IPS DF 19.7 (cell line): ENCODE results near the gene TMED6.

ENCODE experiments used
- DNase-seq: peaks from one replicate; pipeline ENCODE4 v3.0.0-alpha.2; 2013; ENCODE audit warnings: low read depth, low spot score

TMED6 gene

DNA sequence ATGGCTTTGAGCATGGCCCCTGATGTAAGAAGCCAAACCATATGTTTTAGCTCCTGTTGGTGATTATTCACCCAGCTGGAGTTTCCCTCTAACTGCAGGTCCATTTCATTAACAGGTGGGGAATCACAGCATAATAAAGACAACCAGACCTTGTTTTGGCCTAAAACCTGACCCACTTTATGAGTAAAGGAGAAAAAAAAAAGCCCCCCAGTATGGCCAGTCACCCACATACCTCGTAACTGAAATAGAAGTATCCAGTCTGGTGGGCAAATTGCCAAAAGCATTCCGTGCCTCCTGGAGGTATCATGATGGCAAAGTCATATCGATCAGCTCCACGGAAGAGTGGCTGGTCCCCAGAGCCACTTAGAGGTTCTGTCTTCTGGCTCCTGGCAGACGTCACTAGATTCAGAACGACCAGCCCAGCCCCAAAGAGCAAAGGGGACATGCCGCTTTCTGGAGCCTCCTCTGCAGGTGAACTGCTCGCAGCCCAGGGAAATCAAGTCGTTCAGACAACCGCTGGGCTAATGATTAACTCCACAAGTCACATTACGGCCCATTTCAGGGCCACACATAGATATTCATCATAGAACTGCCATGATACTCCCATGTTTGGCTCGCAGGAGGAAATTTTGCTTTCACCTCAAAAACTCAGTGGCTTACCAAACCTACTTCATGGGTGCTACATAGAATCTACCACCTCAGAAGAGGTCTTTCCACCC is at the start of gene TMED6:
Gene TMED6 (minus strand): TSS at position 478 of the 719 bp plus-strand sequence. CDS start 33 bp downstream, at position 445.
- DNase-seq, result no peak

DNA sequence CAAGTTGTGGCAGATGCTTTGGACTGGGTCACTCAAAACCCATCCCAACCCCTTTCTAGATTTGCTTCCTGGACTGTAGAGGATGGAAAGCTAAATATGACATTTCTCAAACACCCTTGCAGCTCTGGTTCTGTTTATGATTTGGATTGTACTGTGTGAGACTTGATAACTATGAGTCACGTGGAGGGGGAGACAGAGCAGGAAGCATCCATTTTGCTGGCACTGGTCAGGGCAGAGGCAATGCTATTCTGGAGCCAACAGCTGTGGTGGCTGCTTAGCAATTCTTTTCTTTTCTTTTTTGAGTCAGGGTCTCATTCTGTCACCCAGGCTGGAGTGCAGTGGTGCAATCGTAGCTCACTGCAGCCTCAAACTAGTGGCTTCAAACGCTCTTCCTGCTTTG is 47.8 kb upstream of the TMED6 start:
- DNase-seq, result no peak

DNA sequence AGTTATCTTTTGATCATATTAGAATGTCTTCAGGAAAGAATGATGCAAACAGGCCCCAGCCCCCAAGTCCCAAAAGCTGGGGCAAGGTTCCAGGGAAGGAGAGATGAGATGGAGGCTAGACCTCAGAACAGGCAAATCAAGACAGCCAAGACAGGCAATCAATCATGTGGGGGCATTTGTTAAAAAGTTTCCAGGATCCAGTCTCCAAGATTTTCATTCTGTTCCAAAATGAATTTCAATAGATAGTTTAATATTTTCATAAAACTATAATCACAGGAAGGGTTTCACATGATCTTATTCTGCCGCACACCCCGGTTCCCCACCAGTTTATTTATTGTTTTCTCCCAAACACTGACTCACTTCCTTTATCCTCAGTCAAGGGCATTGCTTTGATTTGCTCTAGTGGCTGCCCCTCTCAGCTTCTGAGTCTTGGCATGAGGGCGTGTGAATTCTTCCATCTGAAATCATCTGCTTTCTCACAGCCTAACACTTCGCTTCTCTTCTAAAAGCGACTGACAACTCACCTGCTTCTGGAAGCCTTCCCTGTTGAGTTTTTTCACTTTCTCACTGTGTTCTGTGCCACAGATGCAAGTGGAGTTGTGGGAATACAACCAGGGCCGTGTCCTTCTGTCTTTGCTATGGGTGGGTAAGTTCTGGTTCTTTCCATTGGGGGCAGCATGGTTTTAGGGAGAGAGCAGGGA is 46.4 kb upstream of the TMED6 start:
- peak; percentile 60 for DNase-seq

DNA sequence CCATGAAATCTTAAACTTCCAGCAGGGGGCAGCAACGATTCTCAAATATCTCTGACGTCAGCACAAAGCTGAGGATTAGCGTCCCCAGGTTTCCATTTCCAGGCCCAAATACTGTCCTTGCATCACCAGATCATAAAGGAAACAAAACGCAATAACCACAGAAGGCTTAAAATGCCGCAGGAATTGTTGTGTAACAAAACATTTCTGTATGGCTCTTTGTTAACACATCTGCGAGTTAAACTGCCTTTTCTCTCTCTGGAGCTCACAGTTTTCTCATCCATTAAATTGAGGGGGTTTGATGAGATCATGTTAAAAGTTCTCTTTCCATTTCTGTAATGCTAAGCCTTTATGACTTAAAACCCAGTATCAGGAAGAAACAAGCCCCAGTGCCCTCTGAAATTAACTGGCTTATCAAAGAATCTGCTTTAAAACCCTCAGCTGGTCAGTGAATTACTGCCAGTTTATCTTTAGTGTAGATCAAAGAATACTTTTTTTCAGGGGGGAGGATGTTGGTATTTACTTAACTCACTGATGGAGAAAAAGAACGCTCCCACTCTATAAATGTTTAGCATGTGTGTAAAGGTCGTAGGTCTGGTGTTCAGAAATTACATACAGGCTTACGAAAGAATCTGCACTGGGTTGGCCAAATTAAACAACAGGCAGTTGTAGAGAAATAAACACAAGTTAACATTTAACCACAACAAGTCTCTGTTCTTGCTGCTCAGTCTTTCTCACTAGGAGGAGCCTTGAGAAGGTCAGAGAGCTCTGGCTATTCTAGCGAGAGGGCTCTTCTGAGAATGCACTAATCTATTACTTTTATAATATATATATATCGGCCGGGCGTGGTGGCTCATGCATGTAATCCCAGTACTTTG is 44.8 kb upstream of the TMED6 start:
- no peak for DNase-seq

DNA sequence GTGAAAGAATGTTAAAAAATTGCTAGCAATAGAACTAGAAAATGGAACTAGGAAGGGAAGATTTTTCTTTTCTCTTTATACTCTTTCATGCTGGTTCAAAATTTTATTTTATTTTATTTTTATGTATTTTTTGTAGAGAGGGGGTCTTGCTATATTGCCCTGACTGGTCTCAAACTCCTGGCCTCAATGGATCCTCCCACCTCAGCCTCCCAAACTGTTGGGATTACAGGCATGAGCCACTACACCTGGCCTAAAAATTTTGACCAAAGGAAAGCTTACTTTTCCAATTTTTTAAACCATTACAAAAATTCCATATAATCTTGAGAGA is 44.2 kb upstream of the TMED6 start:
- no peak for DNase-seq

DNA sequence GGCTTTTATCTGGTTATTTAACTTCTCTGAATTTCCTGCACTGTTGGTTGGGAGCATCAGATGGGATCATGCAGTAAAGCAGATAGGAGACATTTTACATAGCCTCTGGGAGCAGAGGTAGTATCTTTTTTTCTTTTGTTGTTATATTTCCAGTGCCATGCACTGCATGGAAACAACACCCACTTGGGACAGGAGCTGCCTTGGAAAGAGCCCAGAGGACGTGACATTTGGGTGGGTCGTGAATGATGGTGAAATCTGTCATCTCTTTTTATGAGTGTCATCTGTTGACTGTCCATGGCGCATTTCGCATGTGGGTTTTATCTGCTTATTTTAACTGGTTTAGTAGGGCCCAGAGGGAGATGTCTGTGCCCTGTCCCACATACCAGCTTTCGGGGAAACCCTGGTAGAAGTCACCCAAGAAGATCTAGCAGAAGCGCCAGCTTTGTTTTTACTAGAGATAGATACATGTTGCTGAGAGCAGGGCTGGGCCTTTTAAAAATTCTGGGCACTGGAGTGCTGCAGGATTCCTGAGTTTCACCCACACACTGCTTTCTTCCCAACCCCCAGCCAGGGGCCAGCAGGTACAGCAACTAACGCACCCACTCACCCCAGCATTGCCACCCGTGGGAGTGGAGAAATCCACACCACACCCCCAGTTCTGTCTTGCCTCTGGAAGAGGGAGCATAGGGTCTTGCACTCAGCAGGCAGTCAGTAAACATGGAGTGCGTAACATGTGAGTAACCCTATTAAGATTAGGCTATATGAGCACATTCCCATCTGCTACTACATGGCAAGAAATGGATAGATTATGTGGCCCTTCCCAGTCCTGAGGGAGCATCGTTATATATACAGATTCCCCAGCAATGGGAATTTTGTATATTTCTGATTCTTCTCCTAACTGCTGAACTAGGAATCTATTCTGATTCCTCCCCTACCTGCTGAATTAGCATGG is 42.6 kb upstream of the TMED6 start:
- no peak for DNase-seq

DNA sequence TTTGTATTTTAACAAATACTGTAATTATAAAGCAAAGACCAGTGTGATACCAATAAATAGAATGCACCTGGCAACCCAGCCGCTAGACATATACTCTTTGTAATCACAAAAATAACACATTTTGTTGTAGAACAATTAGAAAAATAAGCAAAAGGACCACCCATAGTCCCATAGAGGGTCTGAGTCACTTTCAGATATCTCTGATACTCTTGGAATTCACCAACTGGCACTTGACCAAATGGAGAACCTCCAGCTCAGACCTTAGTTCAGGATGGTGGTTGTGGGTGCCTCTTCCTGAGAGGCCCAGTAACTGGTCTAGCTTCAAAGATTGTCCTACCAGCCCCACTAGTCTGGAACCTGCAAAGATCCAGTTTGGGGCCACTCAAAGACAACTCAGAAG is 35.0 kb upstream of the TMED6 start:
- DNase-seq, result no peak

DNA sequence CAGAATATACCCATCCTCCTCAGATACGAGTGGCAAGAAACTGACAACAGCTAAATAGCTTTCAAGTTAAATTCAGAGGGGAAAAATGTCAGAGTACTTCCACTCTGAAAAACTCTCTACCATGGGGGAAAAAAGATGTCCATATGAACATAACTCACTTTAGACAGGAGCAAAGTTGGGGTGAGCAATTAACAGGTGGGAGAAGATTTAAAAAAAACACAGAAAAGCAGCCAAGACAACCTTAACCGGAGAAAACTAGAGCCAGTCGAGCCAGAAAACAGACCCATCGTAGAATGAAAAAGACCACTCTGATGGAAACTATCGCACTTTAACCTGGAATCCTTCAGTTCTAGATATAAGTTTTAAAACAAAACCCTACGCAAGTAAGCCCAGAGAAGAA is 33.4 kb upstream of the TMED6 start:
- no peak for DNase-seq

DNA sequence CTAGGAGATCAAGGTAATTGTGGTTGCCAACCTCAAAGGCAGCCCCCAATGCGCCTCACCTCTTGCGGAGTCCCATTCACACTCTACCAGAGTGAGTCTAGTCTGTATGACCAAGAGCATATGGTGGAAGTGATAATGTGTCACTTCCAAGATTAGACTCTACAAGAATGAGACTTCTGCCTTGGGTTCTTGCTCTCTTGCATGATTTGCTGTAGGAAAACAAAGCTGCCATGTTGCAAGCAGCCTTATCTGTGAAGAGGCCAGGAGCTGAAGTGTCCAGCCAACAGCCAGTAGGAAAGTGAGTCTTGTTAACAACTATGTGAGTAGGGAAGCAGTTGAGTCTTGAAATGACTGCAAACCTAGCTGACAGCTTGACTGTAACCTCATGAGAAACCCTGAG is 30.8 kb upstream of the TMED6 start:
- no peak for DNase-seq

DNA sequence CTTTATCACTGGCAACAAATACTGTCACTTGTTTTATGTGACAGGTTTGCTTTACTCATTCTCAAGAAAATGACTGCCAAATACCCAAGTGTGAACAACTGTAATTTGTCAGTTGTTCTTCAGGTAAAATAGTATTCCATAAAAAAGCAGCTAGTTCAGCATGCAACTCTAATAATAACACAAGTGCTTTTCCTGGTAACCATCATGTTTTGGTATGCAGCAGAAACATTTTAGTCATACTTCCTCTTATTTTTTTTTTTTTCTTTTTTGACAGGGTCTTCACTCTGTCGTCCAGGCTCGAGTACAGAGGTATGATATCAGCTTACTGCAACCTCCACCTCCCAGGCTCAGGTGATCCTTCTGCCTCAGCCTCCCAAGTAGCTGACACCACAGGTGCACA is 29.6 kb upstream of the TMED6 start:
- DNase-seq, result no peak

DNA sequence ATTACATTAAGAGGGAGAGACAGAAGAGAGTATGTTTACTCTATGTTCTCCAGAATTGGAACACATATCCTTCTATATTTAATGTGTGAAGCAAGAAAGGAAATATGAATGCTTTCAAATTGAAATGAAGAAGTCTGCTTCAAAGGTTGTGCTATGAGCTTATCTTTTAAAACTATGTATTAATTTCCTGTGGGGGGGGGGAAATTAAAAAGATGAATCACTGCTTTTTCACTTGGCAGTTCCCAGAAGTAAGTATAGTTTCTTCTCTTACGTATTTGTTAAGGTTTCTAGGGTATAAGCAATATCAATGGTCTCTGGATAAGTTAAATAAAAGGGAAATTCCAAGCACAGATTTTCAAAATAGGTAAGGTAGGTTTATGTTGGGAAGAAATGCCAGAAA is 27.2 kb upstream of the TMED6 start:
- no peak for DNase-seq

DNA sequence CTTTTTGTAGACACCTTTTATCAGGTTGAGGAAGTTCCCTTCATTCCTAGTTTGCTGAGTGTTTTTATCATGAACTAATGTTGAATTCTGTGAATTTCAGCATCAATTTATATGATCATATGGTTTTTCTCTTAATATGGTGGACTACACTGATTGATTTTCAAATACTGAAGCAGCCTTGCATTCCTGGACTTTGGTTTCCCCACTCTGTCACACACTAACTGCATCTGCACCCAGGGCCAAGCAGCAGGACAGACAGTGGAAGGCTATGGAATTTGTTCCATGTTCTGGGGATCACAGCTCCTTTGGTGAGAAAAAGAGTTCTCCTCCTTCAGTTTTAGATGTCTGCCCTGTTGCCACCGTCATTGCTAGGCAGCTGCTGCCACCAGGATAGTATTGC is 26.4 kb upstream of the TMED6 start:
- DNase-seq, result no peak

DNA sequence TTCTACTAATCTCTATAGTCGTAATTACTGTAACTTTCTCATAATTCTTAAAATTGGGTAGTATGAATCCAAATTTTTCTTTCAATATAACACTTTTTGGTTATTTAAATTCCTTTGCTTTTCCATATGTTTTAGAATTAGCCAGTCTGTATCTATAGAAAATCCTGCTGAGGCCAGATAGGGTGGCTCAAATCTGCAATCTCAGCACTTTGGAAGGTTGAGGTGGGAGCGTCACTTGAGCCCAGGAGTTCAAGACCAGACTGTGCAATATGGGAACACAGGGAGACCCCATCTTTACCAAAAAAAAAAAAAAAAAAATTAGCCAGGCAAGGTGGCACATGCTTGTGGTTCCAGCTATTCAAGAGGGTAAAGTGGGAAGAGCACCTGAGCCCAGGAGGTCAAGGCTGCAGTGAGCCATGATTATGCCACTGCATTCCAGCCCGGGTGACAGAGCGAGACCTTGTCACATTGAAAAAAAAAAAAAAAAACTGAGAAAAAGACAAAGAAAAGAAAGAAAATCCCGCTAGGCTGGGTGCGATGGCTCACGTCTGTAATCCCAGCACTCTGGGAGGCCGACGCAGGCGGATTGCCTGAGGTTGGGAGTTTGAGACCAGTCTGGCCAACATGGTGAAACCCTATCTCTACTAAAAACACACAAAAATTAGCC is 24.9 kb upstream of the TMED6 start:
- no peak for DNase-seq

DNA sequence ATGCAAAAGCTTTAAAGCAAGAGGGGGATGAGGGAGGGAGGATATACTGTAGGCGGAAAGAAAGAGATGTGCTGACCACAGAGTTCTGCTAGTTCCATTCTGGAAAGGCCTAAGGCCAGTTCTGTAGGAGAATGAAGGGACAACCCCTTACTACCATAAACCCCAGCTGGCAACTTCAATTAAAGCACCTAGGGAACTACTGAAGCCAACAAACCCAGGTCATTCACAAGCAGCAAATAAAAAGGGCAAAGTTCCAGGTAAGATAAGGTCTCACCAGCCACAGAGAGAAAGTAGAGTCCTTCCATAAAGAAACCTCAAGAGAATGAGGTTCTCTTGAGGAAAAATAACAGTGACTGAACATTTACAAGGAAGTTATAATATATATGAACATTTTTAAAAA is 21.4 kb upstream of the TMED6 start:
- DNase-seq, result no peak

DNA sequence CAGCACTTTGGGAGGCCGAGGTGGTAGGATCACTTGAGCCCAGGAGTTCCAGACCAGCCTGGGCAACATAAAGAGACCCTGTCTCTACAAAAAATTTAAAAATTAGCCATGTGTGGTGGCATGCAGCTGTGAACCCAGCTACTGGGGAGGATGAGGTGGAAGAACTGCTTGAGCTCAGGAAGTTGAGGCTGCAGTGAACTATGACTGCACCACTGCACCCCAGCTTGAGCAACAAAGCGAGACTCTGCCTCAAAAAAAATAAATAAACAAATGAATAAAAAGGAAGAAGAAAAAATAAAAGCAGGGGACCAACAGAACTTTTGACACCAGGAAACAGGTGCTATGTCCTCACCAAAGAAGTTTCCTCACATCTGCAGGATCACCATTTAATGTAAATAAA is 20.0 kb upstream of the TMED6 start:
- DNase-seq, result no peak

DNA sequence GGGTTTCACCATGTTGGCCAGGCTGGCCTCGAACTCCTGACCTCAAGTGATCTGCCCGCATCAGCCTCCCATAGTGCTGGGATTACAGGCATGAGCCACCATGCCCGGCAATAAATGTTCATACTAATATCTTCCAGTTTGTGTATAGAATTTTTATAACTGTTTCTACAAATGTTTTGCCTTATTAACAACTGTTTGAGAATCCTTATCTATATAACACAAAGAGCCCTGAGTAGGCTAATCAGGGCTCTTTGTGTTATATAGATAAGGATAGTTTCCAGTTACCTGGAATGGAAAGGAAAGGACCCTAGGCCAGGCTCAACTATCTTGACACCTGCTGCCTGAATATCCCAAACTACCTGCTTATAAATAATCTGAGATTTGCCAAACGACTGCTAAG is 17.3 kb upstream of the TMED6 start:
- DNase-seq, result no peak

DNA sequence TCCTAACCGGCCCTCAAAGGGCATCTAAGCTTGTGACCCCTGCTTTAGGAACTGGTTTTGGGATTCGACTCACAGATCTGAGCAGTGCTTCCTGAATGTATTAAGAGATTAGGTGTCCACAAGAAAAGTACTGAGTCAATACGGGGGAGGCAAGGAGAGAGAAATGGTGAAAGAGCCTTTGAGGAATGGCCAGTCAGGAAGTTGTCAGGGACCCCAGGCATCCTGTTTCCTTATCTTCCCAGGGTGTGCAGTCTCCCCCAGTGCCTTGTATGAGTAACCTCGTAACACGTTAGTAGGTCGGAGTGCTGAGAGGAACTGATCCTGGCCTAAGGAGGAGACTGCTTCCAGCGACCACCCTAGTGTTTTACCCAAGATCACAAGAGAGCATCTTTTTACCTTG is 16.4 kb upstream of the TMED6 start:
- DNase-seq, result no peak

DNA sequence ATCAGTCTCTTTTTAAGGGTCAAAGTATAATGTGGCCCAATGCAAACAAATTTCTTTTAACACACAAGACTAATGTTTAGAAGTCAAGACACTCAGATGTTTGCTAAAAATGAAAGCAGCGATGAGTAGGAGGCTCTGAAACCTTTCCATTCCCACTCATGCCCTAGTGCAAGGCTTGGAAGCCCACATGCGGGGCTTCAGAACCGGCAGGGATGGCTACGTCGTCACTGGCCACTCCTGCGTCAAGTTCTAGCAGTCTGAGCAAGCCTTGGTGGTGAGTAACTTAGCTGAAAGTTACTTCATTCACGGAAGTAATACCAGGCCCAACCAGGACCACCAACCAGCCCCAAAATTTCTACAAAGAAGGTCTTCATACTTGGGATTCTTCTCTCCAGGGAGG is 14.8 kb upstream of the TMED6 start:
- DNase-seq, result no peak

DNA sequence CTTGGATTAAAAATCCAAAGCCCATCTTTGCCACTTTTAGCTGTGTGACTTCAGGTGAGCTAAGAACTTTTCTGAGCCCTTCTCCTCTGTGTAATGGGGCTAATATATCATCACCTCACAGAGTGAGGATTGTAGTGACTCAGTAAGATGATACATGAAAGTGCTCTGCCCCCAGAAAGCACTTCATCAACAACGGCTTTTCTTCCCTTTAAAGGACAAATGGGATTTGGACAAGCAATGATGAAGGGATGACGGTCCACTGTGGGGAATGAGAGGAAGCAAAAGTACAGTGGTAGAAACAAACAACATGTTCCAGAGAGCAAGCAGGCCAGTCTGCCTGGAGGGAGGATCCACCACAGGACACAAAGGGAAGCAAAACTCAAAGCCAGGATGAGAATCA is 14.3 kb upstream of the TMED6 start:
- DNase-seq, result no peak

DNA sequence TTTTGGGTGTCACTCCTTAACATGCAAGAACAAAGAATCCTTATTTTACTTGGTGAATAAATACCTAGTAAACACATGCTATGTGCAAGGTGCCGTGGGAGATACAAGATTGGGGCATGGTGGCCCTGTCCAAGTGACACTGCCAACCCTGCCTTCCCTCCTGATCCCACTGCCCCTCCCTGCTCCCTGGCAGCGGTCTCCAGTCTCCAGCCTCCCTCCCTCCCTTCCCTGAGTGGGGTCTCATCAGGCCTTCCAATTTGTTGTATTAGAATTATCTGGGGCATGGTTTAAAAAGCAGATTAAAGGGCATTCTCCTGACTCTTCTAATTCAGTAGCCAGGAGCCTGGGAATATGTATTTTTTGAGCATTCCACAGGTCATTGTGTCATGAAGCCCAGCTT is 12.5 kb upstream of the TMED6 start:
- DNase-seq, result no peak

DNA sequence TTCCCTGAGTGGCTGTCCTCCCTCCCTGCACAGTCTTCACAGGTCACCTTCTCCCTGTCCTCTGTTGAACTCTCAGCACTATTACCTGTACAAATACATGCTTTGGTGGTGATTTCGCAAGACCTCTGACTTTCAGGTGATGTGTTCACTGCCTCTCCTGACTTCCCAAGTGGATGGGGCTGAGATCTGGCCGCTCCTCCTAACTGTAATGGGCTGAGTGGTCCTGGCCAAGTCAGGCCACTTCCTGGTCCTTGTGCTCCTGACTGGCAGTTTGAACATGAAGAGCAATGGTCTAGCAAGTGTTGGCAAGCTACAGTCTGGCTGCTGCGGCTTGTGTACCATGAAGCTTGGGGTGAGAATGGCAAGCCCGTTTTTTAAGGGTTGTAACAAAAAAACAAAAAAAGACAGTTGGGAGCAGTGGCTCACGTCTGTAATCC is 11.7 kb upstream of the TMED6 start:
- DNase-seq, result no peak
